ENCODE results near the gene SLC23A1. TPM values are rescaled to one million over a fixed set of nuclear protein-coding genes. Genes with fewer than 3 reads are reported as not detected.

The SLC23A1 gene
- total RNA-seq, 1 donor from 2014 or later = not detected

Other genes starting within 250 kb of the SLC23A1 start
- 48.9 TPM for gene SIL1, start 184.9 kb downstream of the SLC23A1 start, total RNA-seq (ENCODE audit: insufficient read depth, low replicate concordance)
- gene MATR3, start 89.6 kb downstream of the SLC23A1 start, total RNA-seq (ENCODE audit: insufficient read depth, low replicate concordance) = 250 TPM
- gene PAIP2, start 41.4 kb downstream of the SLC23A1 start, total RNA-seq (ENCODE audit: insufficient read depth, low replicate concordance) = 80.4 TPM
- 1.2 TPM for gene MZB1, start 6.6 kb upstream of the SLC23A1 start, total RNA-seq (ENCODE audit: insufficient read depth, low replicate concordance)
- 2.4 TPM for gene PROB1, start 11.8 kb upstream of the SLC23A1 start, total RNA-seq (ENCODE audit: insufficient read depth, low replicate concordance)
- 7.2 TPM for gene SPATA24, start 20.8 kb upstream of the SLC23A1 start, total RNA-seq (ENCODE audit: insufficient read depth, low replicate concordance)
- gene DNAJC18, start 56.2 kb upstream of the SLC23A1 start, total RNA-seq (ENCODE audit: insufficient read depth, low replicate concordance) = 21.2 TPM
- not detected for gene ECSCR, start 79.4 kb upstream of the SLC23A1 start, total RNA-seq (ENCODE audit: insufficient read depth, low replicate concordance)
- 0.72 TPM for gene SMIM33, start 87.7 kb upstream of the SLC23A1 start, total RNA-seq (ENCODE audit: insufficient read depth, low replicate concordance)
- gene STING1, start 99.5 kb upstream of the SLC23A1 start, total RNA-seq (ENCODE audit: insufficient read depth, low replicate concordance) = 26.2 TPM
- 109 TPM for gene UBE2D2, start 178.0 kb upstream of the SLC23A1 start, total RNA-seq (ENCODE audit: insufficient read depth, low replicate concordance)